IMR-90 (cell line): Measurements from ENCODE around the gene ANP32A. TPM values are rescaled to one million over a fixed set of nuclear protein-coding genes. Genes with fewer than 3 reads are reported as not detected.

Source experiments
- ATAC-seq: fragments of 200-7000 bp; cut with Tn5 transposase; 2 replicates; pipeline ENCODE4 v1.9.1; 2020; ENCODE audit warnings: low read depth, mild to moderate bottlenecking, moderate library complexity
- BruUV-seq: library from RNA; stranded (reverse); fragments of 400-500 nt; replicated peaks from 2 replicates; lab custom pipeline; 2021; lab: Mats Ljungman, UMichigan
- CTCF ChIA-PET: fragments of 300-600 bp; formaldehyde crosslinking; extraction: SDS; loops from one replicate; lab custom pipeline; 2021; ENCODE audit warnings: antibody characterized with exemption; lab: Yijun Ruan, JAX
- POLR2A ChIA-PET: fragments of 300-600 bp; sonication (Branson Sonifier 250); formaldehyde crosslinking; loops from one replicate; lab custom pipeline; 2022; ENCODE audit warnings: antibody characterized with exemption; ENCODE audit not compliant: unreplicated experiment; lab: Charles Lee
- DNase-seq: peaks from one replicate; pipeline ENCODE4 v3.0.0; 2013
- H2AFZ ChIP-seq: replicated peaks from 2 replicates; pipeline ENCODE3; 2013; ENCODE audit warnings: low read length, mild to moderate bottlenecking; ENCODE audit not compliant: poor library complexity
- H2AK5ac ChIP-seq: 2 replicates; pipeline ENCODE4 v1.6.1; 2013; ENCODE audit warnings: low read depth, low read length, inconsistent platforms
- H2AK9ac ChIP-seq: replicated peaks from 2 replicates; pipeline ENCODE3; 2013; ENCODE audit warnings: mild to moderate bottlenecking, low read depth, low read length, moderate library complexity; ENCODE audit not compliant: poor library complexity
- H2BK120ac ChIP-seq: 2 replicates; pipeline ENCODE4 v1.6.1; 2013; ENCODE audit warnings: low read depth, low read length, inconsistent platforms
- H2BK15ac ChIP-seq: 3 replicates; pipeline ENCODE4 v1.6.1; 2013; ENCODE audit warnings: low read depth, low read length, inconsistent platforms
- H2BK20ac ChIP-seq: 2 replicates; pipeline ENCODE4 v1.6.1; 2013; ENCODE audit warnings: low read depth, mild to moderate bottlenecking, inconsistent platforms, low read length, moderate library complexity
- H2BK5ac ChIP-seq: 2 replicates; pipeline ENCODE4 v1.6.1; 2013; ENCODE audit warnings: mild to moderate bottlenecking, low read depth, low read length, inconsistent platforms; ENCODE audit not compliant: poor library complexity, severe bottlenecking
- H3K14ac ChIP-seq: replicated peaks from 2 replicates; pipeline ENCODE4 v1.6.1; 2013; ENCODE audit warnings: low read depth, low read length, inconsistent platforms
- H3K18ac ChIP-seq: 2 replicates; pipeline ENCODE4 v1.6.1; 2013; ENCODE audit warnings: low read depth, low read length, control low read depth
- H3K23ac ChIP-seq: 2 replicates; pipeline ENCODE4 v1.6.1; 2013; ENCODE audit warnings: low read depth, low read length, inconsistent platforms
- H3K27ac ChIP-seq: 2 replicates; pipeline ENCODE4 v1.5.1; 2013; ENCODE audit warnings: mild to moderate bottlenecking, control low read depth, low read length; ENCODE audit not compliant: insufficient read depth
- H3K27me3 ChIP-seq: 2 replicates; pipeline ENCODE4 v1.6.1; 2013; ENCODE audit warnings: low read length; ENCODE audit not compliant: control insufficient read depth, insufficient read depth
- H3K36me3 ChIP-seq: 2 replicates; pipeline ENCODE4 v1.6.1; 2013; ENCODE audit warnings: low read length, mixed read lengths; ENCODE audit not compliant: control insufficient read depth, insufficient read depth
- H3K4ac ChIP-seq: 2 replicates; pipeline ENCODE4 v1.6.1; 2013; ENCODE audit warnings: low read depth, low read length, inconsistent platforms
- H3K4me1 ChIP-seq: 2 replicates; pipeline ENCODE4 v1.6.1; 2013; ENCODE audit warnings: low read length, mixed read lengths; ENCODE audit not compliant: control insufficient read depth, insufficient read depth
- H3K4me2 ChIP-seq: 2 replicates; pipeline ENCODE4 v1.6.1; 2013; ENCODE audit warnings: low read depth, mild to moderate bottlenecking, control low read depth, low read length, moderate library complexity
- H3K4me3 ChIP-seq: 2 replicates; pipeline ENCODE4 v1.5.1; 2013; ENCODE audit warnings: low read depth, mild to moderate bottlenecking, control low read depth, low read length, moderate library complexity; ENCODE audit not compliant: insufficient read depth
- H3K56ac ChIP-seq: 2 replicates; pipeline ENCODE4 v1.6.1; 2013; ENCODE audit warnings: low read length, inconsistent platforms; ENCODE audit not compliant: insufficient read depth; ENCODE audit errors: extremely low read depth
- H3K79me1 ChIP-seq, 2 experiments: 2 replicates each; pipeline ENCODE4 v1.6.1; 2013; ENCODE audit warnings: low read length in 2 of 2, inconsistent platforms in 1 of 2, low read depth in 1 of 2
- H3K9ac ChIP-seq: 2 replicates; pipeline ENCODE4 v1.6.1; 2013; ENCODE audit warnings: low read depth, low read length, control low read depth
- H3K9me1 ChIP-seq: 2 replicates; pipeline ENCODE4 v1.6.1; 2013; ENCODE audit warnings: low read length, inconsistent platforms; ENCODE audit not compliant: insufficient read depth
- H3K9me3 ChIP-seq: 2 replicates; pipeline ENCODE4 v1.6.1; 2013; ENCODE audit warnings: low read length; ENCODE audit not compliant: control insufficient read depth, insufficient read depth
- H4K20me1 ChIP-seq: 2 replicates; pipeline ENCODE4 v1.6.1; 2013; ENCODE audit warnings: low read length, inconsistent platforms; ENCODE audit not compliant: insufficient read depth
- H4K5ac ChIP-seq: 2 replicates; pipeline ENCODE4 v1.6.1; 2013; ENCODE audit warnings: mild to moderate bottlenecking, low read depth, low read length, control low read depth
- H4K8ac ChIP-seq, 2 experiments: 2 replicates each; pipeline ENCODE4 v1.6.1; 2013; ENCODE audit warnings: low read depth in 2 of 2, low read length in 2 of 2, control low read depth in 1 of 2, inconsistent platforms in 1 of 2
- H4K91ac ChIP-seq: 2 replicates; pipeline ENCODE4 v1.6.1; 2013; ENCODE audit warnings: low read depth, low read length, inconsistent platforms; ENCODE audit not compliant: insufficient read depth
- MXI1 ChIP-seq: IDR thresholded peaks from 2 replicates; pipeline ENCODE4 v1.6.1; 2012; ENCODE audit warnings: low read depth, mild to moderate bottlenecking, low read length, moderate library complexity, borderline replicate concordance
- WGBS, 2 experiments: methylation state at CpG; one replicate each; pipeline versions ENCODE4 v1.1.5 to v1.1.7; 2013; ENCODE audit warnings: missing lambda C conversion rate in 2 of 2; ENCODE audit not compliant: insufficient read length in 1 of 2; ENCODE audit errors: extremely low coverage in 2 of 2; 5-methylcytosine and 5-hydroxymethylcytosine counted together
- dilution Hi-C: fragments of 300-500 bp; cut with HindIII; formaldehyde crosslinking; loops from one replicate; pipeline ENCODE4 v1.14.3; 2018; ENCODE audit warnings: low sequenced_read_pairs; ENCODE audit not compliant: unreplicated experiment
- in situ Hi-C: fragments of 300-500 bp; cut with MboI; formaldehyde crosslinking; loops from 3 replicates; pipeline ENCODE4 v1.14.3; 2019; ENCODE audit warnings: low sequenced_read_pairs, inconsistent platforms, mixed read lengths
- intact Hi-C: fragments of 100-400 bp; cut with micrococcal nuclease; formaldehyde crosslinking; loops from 2 replicates; pipeline ENCODE4 v1.10.0; 2022
- polyA plus RNA-seq, 3 experiments: library from polyadenylated mRNA; depleted of rRNA; stranded (reverse); fragments of >200 nt; gene quantifications; 2 replicates each; pipeline ENCODE4 v1.2.3, GENCODE V29; 2012; ENCODE audit warnings: low replicate concordance in 1 of 3
- total RNA-seq: library from RNA; depleted of rRNA; stranded (reverse); fragments of >200 nt; gene quantifications from 2 replicates; pipeline ENCODE4 v1.2.3, GENCODE V29; 2012
- TF ChIP-seq, protein P1 (sequence below): fragments of 150-350 bp; IDR thresholded peaks from 2 replicates; pipeline ENCODE4 v1.6.1; 2017; ENCODE audit warnings: mild to moderate bottlenecking, antibody characterized with exemption, low read length, low read depth

The ANP32A gene
- total and polyA plus RNA-seq, 2 of the 4 experiments (the other 2 are of a cell fraction): 62.4 to 72.8 TPM

DNA sequence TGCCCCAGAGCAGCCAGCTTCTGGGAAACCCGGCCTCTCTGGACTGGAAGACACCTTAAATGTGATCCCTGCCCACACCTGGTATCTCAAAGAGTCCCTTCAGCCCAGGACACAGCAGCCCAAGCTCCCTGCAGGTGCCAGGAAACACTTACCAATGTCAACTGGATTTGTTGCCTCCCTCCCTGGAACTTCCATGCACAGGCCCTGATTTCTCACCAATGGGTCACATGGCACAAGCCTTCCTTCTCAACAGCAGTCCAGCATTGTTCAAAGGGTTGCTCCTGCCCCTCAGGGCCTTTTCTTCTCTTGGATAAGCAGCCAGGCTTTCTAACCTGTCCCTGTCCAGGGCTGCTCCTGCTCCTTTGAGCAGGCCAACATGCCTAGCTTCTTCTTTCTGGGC lies 31.6 kb downstream of the ANP32A start:
- no peak overlapping the region; the same call in 1 of the 2 replicates for H3K4ac ChIP-seq
- no peak overlapping the region for H2AK9ac ChIP-seq
- peaks cover 41 to 90% of the 10 kb centered on the region in 2 experiments for H3K79me1 ChIP-seq
- peaks cover 63% of the 10 kb centered on the region for H4K20me1 ChIP-seq
- intact Hi-C loops (no loop called here), in situ Hi-C loops (no loop called here), dilution Hi-C loops (no loop called here)
- H3K9me3 ChIP-seq: no peaks in the 10 kb centered on the region
- H3K4me1 ChIP-seq: peaks cover 10% of the 10 kb centered on the region; the same call in 1 of the 2 replicates
- H2AFZ ChIP-seq: no peak overlapping the region
- H4K5ac ChIP-seq: no peak overlapping the region
- H4K8ac ChIP-seq: no peak overlapping the region
- no peak overlapping the region for H3K9ac ChIP-seq
- no peak overlapping the region for H2BK5ac ChIP-seq
- H3K23ac ChIP-seq: no peak overlapping the region
- TF ChIP-seq MXI1: no peak
- TF ChIP-seq, protein P1, sequence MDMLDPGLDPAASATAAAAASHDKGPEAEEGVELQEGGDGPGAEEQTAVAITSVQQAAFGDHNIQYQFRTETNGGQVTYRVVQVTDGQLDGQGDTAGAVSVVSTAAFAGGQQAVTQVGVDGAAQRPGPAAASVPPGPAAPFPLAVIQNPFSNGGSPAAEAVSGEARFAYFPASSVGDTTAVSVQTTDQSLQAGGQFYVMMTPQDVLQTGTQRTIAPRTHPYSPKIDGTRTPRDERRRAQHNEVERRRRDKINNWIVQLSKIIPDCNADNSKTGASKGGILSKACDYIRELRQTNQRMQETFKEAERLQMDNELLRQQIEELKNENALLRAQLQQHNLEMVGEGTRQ: 0 out of 2 replicates have a peak, but pooled peaks have one; percentile 15
- H3K27me3 ChIP-seq: no peaks in the 10 kb centered on the region
- H3K9me1 ChIP-seq: peaks cover 27% of the 10 kb centered on the region
- DNase-seq (no peak), ATAC-seq (no peak)
- no peak overlapping the region for H3K56ac ChIP-seq
- no peak overlapping the region for H3K4me3 ChIP-seq
- no peak overlapping the region for H3K4me2 ChIP-seq
- no CpG with 5 or more reads among the region's 1 CpG for WGBS, 2 experiments
- no TSS peak for BruUV-seq
- peaks cover 26% of the 10 kb centered on the region for H3K36me3 ChIP-seq
- no peak overlapping the region for H2AK5ac ChIP-seq
- H3K27ac ChIP-seq: no peak overlapping the region
- no peak overlapping the region for H2BK120ac ChIP-seq
- H4K91ac ChIP-seq: no peak overlapping the region
- H3K14ac ChIP-seq: no peak overlapping the region
- no peak overlapping the region for H2BK15ac ChIP-seq
- H2BK20ac ChIP-seq: no peak overlapping the region
- ChIA-PET CTCF (no interaction called here), POLR2A (no interaction called here)
- no peak overlapping the region for H3K18ac ChIP-seq
